Raji (cell line): Measurements from ENCODE around the gene BAMBI.

Experiments
- POLR2A ChIP-seq: IDR thresholded peaks from 2 replicates; pipeline ENCODE4 v1.6.1; 2011; ENCODE audit warnings: low read depth, low read length, control low read depth; ENCODE audit not compliant: insufficient read depth

The BAMBI gene

DNA sequence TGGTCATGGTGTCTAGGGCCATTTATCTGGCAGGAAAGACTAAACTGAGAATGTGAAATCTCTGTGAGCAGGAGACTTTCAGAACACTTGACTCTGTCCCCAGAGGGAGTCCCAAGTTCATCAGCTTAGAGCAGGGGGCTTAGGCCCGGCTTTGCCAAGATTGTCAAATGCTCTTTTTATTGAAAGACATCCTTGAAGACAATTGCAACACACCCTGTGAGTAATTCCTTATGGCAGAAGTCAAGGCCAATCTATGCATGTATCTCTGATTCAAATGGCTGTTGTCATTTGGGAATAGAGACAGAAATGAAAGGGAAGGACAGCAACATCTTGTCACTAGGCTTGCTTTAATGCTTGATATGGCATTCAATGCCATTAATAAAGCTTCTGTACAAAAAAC, 33.7 kb downstream of the BAMBI start:
- TF ChIP-seq POLR2A, result no peak

DNA sequence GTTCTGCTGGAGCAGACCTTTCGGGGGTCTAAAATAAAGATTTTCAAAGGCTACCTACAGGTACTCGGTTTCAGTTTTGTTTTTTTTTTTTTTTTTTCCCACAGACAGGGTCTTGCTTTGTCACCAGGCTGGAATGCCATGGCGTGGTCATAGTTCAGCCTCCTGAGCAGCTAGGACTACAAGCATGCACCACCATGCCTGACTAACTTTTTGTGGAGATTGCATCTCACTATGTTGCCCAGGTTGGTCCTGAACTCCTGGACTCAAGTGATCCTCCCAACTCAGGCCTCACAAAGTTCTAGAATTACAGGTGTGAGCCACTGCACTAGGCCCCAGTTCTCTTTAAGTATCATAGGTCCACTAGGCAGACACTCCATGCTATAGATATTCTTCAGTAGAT, 34.5 kb downstream of the BAMBI start:
- TF ChIP-seq POLR2A, result no peak

DNA sequence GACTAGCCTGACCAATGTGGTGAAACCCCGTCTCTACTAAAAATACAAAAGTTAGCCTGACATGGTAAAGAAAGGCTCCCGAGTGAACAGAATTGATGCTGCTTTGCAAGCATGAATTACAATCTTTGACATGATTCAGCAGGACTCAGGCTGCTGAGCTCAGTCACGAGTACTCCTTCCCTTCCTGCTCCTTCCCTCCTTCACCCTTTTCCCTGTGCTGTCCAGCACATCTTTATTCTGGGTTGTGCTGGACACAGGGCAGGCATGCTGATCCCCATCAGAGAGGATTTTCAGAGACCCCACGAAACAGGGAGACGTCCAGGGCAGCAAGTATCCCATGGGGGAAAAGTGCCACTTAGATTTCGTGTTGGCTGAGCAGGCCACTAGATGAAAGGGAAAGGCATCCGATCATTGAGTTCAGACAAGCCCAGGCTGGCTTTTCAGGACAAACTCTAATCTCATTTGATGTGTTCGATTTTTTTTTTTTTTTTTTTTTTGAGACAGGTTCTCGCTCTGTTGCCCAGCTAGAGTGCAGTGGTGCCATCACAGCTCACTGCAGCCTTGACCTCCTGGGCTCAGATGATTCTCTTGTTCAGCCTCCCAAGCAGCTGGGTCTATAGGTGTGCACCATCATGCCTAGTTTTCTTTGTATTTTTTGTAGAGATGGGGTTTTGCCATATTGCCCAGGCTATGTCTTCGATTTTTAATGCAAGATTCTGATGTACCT, 36.5 kb downstream of the BAMBI start:
- TF ChIP-seq POLR2A, result no peak

GRCh38 chr10:28714401-28715053, 37.2 kb downstream of the BAMBI start:
- TF ChIP-seq POLR2A, result no peak

DNA sequence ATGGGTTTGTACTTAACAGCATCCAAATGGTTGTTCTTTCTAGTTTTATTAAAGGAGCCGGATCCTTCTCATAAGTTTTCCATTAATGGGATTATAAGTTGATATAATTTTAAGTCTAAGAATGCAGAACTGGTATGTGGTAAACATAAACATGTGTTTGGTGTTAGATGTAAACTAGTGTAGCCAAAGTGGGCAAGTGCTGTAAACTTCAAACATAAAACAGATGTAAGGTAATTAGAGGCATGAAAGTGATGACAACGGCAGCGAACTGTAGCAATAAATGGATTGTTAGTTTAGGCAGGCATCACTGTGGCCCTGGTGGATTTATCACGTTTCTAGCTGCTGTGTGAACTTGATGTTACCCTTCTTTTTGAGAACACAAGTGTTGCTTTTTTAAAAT, 37.9 kb downstream of the BAMBI start:
- TF ChIP-seq POLR2A, result no peak

- TF ChIP-seq POLR2A, result no peak
These were observed 38.4 kb downstream of the BAMBI start for GRCh38 chr10:28715757-28716156.

- no peak for TF ChIP-seq POLR2A
These were observed 39.4 kb downstream of the BAMBI start for GRCh38 chr10:28716748-28717147.

DNA sequence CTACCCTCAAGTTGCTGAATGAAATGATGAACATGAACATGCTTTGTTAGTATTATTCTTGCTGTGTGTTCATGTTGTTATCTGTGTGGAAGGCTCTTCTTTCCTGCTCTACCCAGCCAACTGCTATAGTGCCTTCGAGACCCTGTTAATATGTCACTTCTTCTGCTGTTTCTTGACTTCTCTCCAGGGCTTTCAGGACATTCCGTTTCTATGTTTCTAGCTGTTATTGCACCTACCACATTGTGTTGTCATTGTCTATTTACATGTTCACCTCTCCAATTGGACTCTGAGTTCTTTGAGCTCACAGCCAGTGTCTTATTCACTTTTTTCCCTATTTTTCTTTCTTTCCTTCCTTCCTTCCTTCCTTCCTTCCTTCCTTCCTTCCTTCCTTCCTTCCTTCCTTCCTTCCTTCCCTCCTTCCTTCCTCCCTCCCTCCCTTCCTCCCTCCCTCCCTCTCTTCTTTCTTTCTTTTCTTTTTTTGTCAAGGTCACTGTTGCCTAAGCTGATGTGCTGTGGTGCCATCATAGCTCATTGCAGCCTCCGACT, 40.4 kb downstream of the BAMBI start:
- TF ChIP-seq POLR2A, result no peak

DNA sequence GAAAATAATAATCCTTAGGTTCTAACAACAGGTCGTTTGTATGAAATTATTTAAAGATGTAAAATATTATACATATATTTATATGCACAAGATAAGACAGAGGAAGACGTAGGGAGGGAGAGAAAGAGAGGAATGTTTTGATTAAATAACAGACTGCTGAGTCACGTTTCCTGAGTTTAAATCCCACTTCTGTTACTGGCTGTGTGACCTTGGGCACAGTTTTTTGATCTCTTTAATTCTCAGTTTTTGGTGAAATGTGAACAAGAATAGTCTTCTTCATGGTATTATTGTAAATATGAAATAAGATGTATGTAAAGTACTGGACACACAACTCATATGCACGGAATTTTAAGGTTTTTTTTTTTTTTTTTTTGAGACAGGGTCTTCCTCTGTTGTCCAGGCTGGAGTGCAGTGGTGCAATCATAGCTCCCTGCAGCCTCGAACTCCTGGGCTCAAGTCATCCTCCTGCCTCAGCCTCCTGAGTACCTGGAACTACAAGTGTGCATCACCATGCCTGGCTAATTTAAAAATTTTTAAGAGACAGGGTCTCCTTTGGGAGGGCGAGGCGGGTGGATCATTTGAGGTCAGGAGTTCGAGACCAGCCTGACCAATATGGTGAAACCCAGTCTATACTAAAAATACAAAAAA, 42.6 kb downstream of the BAMBI start:
- TF ChIP-seq POLR2A, result no peak

GRCh38 chr10:28721318-28721951, 44.1 kb downstream of the BAMBI start:
- no peak for TF ChIP-seq POLR2A

- TF ChIP-seq POLR2A, result no peak
These were observed 44.9 kb downstream of the BAMBI start for GRCh38 chr10:28722065-28722803.

GRCh38 chr10:28728366-28728765, 51.0 kb downstream of the BAMBI start:
- TF ChIP-seq POLR2A, result no peak

DNA sequence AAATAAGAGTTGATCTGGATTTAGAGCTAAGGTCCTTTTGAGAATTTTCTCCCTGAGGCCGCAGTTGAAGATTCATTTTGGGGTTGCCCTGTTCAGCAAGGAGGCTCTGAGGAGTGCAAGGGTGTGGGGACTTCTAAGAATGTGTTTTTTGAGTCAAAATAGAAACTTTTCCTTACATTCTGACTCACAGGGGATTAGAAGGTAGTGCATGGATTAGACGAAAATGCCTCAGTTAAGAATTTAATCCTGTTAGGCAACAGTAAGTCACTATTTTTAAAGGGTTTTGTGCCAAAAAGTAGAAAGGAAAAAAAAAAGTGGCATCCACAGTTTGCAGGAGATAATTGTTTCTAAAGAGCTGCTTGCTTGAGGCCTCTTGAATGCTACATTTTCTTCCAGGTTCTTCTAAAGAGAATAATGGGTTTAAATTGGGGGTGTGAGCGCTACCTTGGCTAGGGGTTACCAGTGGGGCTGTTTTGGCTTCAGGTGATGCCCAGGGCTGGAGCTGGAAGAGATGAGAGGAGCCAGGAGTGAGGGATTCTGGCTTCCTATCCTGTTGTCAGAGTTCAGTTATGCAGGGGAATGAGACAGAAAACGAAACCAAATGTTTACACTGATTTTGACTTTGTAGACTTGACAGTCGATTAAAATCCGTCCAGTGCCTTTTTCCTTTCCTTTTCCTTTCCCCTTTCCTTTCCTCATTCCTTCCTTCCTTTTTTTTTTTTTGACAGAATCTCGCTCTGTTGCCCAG, 52.9 kb downstream of the BAMBI start:
- TF ChIP-seq POLR2A, result no peak

DNA sequence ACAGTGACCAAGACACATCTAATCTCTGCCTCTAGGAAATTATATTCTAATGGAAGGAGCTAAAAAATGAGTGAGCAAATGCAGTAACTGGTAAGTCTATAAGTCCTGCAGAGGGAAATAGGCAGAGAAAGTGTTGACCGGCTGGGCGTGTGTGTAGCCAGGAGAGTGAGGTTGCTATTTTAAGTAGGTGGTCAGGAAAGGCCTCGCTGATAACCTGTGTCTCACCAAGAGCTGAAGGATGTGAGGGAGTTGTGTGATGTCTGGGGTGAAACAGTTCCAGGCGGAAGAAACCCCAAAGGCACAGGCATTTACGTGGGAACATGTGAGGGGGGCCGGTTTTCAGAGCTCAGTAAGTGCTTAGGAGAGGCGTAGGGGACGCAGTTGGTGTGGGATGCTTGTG, 54.8 kb downstream of the BAMBI start:
- TF ChIP-seq POLR2A, result no peak
